OCI-LY7 (cell line): ENCODE results near the gene CRYBB2.

Source experiments
- EZH2phosphoT487 ChIP-seq: fragments of 200-600 bp; sonication (generic); IDR thresholded peaks from 2 replicates; pipeline ENCODE4 v1.6.1; 2018; ENCODE audit warnings: low read depth, borderline replicate concordance, mild to moderate bottlenecking, mixed run types, antibody characterized with exemption, low read length, moderate library complexity, mixed read lengths
- TF ChIP-seq, protein P1 (sequence below): fragments of 200-600 bp; sonication (generic); conservative IDR thresholded peaks from 2 replicates; pipeline ENCODE4 v1.5.1; 2014; ENCODE audit warnings: mild to moderate bottlenecking, antibody characterized with exemption, low read length, moderate library complexity, mixed read lengths

DNA sequence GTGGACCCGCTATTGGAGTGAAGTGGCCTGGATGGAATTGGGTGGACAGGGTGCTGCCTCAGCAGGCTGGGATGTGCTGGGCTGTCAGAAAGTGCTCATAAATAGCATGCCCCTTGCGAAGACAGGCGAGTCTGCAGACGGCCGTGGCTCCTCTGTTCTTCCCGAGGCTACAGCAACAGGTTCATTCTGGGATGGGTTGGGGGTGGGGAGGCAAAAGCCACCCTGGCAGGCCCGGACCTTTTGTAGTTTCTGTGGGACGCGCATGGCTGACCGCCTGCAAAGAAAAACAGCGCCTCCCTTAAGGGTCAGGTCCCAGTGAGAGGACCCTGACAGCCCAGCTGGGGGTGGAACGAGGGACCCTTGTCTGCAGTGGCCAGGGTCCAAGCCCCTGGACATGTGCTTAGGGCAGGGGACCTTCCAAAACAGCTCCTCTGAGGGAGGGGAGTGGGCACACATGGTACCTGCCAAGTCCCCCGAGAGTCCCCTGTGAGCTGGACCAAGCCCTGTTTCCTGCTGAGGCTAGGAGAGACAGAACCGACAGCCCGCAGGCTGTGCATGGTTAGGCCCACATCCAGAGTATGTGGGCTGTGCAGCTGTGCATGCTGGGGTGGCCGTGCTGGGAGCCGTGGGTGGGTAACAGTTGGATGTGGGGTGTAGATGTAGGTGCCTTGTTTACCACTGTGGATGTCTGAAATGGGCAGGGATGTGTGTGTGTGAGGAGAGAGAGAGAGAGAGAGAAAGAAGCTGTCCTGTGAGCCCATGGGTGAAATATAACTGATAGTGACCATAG lies 19.5 kb upstream of the CRYBB2 start, which contains the start of gene CRYBB3:
- TF ChIP-seq, protein P1, sequence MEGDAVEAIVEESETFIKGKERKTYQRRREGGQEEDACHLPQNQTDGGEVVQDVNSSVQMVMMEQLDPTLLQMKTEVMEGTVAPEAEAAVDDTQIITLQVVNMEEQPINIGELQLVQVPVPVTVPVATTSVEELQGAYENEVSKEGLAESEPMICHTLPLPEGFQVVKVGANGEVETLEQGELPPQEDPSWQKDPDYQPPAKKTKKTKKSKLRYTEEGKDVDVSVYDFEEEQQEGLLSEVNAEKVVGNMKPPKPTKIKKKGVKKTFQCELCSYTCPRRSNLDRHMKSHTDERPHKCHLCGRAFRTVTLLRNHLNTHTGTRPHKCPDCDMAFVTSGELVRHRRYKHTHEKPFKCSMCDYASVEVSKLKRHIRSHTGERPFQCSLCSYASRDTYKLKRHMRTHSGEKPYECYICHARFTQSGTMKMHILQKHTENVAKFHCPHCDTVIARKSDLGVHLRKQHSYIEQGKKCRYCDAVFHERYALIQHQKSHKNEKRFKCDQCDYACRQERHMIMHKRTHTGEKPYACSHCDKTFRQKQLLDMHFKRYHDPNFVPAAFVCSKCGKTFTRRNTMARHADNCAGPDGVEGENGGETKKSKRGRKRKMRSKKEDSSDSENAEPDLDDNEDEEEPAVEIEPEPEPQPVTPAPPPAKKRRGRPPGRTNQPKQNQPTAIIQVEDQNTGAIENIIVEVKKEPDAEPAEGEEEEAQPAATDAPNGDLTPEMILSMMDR: no peak
- TF ChIP-seq EZH2phosphoT487: no peak
